CD4-positive, CD25-positive, alpha-beta regulatory T cell (primary cell): Measurements from ENCODE around the gene CYTH4. TPM values are rescaled to one million over a fixed set of nuclear protein-coding genes. Genes with fewer than 3 reads are reported as not detected.
A peak's percentile ranks its signal among the peaks of the same experiment; 100 is the strongest.

Experiments used
- ATAC-seq, 2 donors: fragments of 150-1000 bp; cut with Tn5 transposase; one replicate each; pipeline ENCODE4 v1.10.0; 2021; ENCODE audit warnings: low read depth in 2 of 2, moderate number of reproducible peaks in 2 of 2, moderate library complexity in 1 of 2
- DNase-seq, 3 donors: peaks; one replicate each; pipeline versions ENCODE4 v3.0.0 to v3.0.0-alpha.2; 2012 to 2022; ENCODE audit warnings: mixed read lengths in 1 of 3
- H3K27ac ChIP-seq: one replicate; pipeline ENCODE4 v1.7.0; 2013; ENCODE audit warnings: mild to moderate bottlenecking, low read length; ENCODE audit not compliant: insufficient read depth, poor library complexity, severe bottlenecking
- H3K27me3 ChIP-seq: one replicate; pipeline ENCODE4 v1.7.0; 2013; ENCODE audit warnings: low read length; ENCODE audit not compliant: control insufficient read depth, insufficient read depth
- H3K36me3 ChIP-seq: one replicate; pipeline ENCODE4 v1.7.0; 2013; ENCODE audit warnings: mild to moderate bottlenecking, low read length, moderate library complexity; ENCODE audit not compliant: control insufficient read depth, insufficient read depth
- H3K4me1 ChIP-seq: 2 replicates; pipeline ENCODE4 v1.7.0; 2013; ENCODE audit warnings: mild to moderate bottlenecking, low read length; ENCODE audit not compliant: insufficient read depth, control insufficient read depth, poor library complexity, severe bottlenecking
- H3K4me3 ChIP-seq: one replicate; pipeline ENCODE4 v1.7.0; 2013; ENCODE audit warnings: low read depth, mild to moderate bottlenecking, low read length, moderate library complexity
- H3K9me3 ChIP-seq, 2 experiments: 1 replicate in 1 of 2; 2 replicates in 1 of 2; pipeline ENCODE4 v1.7.0; 2013; ENCODE audit warnings: low read length in 2 of 2, mild to moderate bottlenecking in 1 of 2, moderate library complexity in 1 of 2; ENCODE audit not compliant: control insufficient read depth in 2 of 2
- H3K27ac Mint-ChIP-seq, 3 donors: one replicate each; pipeline ENCODE4 v1.8.0; 2020 to 2022; ENCODE audit warnings: mild to moderate bottlenecking in 3 of 3, mixed read lengths in 3 of 3, moderate library complexity in 2 of 3
- H3K27me3 Mint-ChIP-seq: one replicate; pipeline ENCODE4 v1.8.0; 2022; ENCODE audit warnings: mild to moderate bottlenecking, mixed read lengths
- H3K36me3 Mint-ChIP-seq: one replicate; pipeline ENCODE4 v1.8.0; 2020; ENCODE audit warnings: mixed read lengths
- H3K4me1 Mint-ChIP-seq, 4 donors: one replicate each; pipeline ENCODE4 v1.8.0; 2020 to 2022; ENCODE audit warnings: mixed read lengths in 4 of 4, mild to moderate bottlenecking in 1 of 4
- H3K4me3 Mint-ChIP-seq, 4 donors: one replicate each; pipeline ENCODE4 v1.8.0; 2020 to 2022; ENCODE audit warnings: mild to moderate bottlenecking in 4 of 4, mixed read lengths in 4 of 4, moderate library complexity in 3 of 4
- H3K9me3 Mint-ChIP-seq, 7 donors: one replicate each; pipeline ENCODE4 v1.8.0; 2020 to 2022; ENCODE audit warnings: mixed read lengths in 7 of 7, mild to moderate bottlenecking in 3 of 7, moderate library complexity in 2 of 7
- polyA plus RNA-seq, 4 donors: library from polyadenylated mRNA; unstranded; fragments of 300-500 nt; fragmentation: Illumina TruSeq; gene quantifications; one replicate each; pipeline ENCODE4 v1.2.3, GENCODE V29; 2021
- total RNA-seq: library from RNA; stranded (reverse); gene quantifications from one replicate; pipeline ENCODE4 v1.2.3, GENCODE V29; 2022

Gene CYTH4
- total and polyA plus RNA-seq, 5 donors from 2014 or later, result 47.4 to 153 (median 49.9) TPM

DNA sequence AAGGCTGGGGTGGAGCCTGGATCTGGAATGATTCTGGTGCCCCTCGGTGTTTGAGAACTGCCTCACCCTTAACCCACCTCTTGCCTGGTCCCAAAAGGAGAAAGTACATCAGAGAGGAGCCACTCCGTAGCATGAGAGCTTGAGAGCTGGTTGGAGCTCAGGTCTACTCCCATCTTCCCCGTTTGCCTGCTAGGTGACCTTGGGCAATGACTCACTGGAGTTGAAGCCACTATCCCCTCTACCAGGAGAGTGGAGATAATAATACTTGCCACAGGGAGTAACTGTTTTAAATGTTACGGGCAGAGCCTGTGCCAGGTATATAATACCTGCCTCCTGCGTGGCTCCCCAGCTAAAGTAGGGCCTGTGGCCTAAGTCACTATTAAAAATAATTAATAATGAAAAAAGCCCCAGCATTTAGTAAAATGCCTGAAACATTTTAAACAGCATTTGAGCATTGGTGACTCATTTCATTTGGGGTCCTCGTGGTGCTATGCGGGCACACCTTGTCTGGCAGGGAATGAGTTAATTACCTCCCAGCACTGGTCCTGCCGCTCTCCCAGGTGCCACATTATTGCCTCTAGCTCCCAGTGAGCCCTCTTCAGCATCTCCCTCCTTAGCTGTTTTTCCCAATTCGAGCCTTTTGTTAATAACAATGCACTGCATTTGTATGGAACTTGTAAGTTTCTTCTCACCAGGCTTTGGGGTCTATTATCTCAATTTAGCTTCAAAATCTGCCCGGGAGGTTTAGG, 22.5 kb downstream of the CYTH4 start:
- peaks cover 40% of the 10 kb centered on the region for H3K36me3 ChIP-seq
- Mint-ChIP-seq H3K9me3 (peaks cover 0 to 2% (median 0%) of the 10 kb centered on the region in 7 donors), H3K4me3 (peak overlapping the region in 1 of 4 donors; percentile 74), H3K27ac (peak overlapping the region; percentile 78 to 98 (median 98)), H3K4me1 (peaks cover 19 to 92% (median 71%) of the 10 kb centered on the region in 4 donors), H3K36me3 (peaks cover 51% of the 10 kb centered on the region), H3K27me3 (no peaks in the 10 kb centered on the region)
- no peak for ATAC-seq
- peaks cover 89% of the 10 kb centered on the region for H3K4me1 ChIP-seq
- no peaks in the 10 kb centered on the region for H3K27me3 ChIP-seq
- no peak for DNase-seq
- H3K9me3 ChIP-seq, result no peaks in the 10 kb centered on the region
- H3K4me3 ChIP-seq, result no peak overlapping the region
- H3K27ac ChIP-seq, result peak overlapping the region; percentile 94

DNA sequence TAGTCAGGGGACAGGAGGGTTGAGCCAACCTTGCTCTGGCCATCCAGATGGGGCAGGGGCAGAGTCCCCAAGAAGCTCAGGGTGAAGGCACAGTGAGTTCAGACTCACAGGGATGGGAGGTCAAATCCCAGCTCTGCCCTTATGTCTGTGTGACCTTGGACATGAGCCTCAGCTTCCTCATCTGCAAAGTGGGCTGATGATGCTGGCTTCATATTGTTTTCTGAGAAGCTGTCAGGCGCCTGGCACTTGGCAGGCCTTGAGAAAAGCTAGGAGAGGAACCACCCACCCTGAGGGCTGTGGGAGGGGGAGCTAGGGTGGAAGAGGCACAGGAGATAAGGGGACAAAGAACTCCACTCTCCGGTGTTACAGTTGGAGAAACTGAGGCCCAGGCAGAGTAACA, 23.6 kb downstream of the CYTH4 start:
- peak overlapping the region; percentile 40 to 86 (median 58) for H3K4me3 Mint-ChIP-seq
- no peaks in the 10 kb centered on the region for H3K9me3 ChIP-seq
- ATAC-seq (no peak), DNase-seq (no peak)
- H3K27ac Mint-ChIP-seq, result peak overlapping the region; percentile 98
- no peak overlapping the region for H3K4me3 ChIP-seq
- H3K36me3 Mint-ChIP-seq, result peaks cover 54% of the 10 kb centered on the region
- peaks cover 89% of the 10 kb centered on the region for H3K4me1 ChIP-seq
- H3K27me3 Mint-ChIP-seq, result no peaks in the 10 kb centered on the region
- H3K27ac ChIP-seq, result peak overlapping the region; percentile 94
- H3K4me1 Mint-ChIP-seq, result peaks cover 16 to 92% (median 69%) of the 10 kb centered on the region in 4 donors
- peaks cover 0 to 2% (median 0%) of the 10 kb centered on the region in 7 donors for H3K9me3 Mint-ChIP-seq
- no peaks in the 10 kb centered on the region for H3K27me3 ChIP-seq
- peaks cover 48% of the 10 kb centered on the region for H3K36me3 ChIP-seq

GRCh38 chr22:37306494-37306829, 24.2 kb downstream of the CYTH4 start:
- H3K4me3 ChIP-seq, result peak overlapping the region; percentile 76
- Mint-ChIP-seq H3K4me3 (peak overlapping the region; percentile 74 to 91 (median 83)), H3K27ac (peak overlapping the region; percentile 98), H3K36me3 (peaks cover 52% of the 10 kb centered on the region), H3K27me3 (no peaks in the 10 kb centered on the region), H3K4me1 (peaks cover 14 to 90% (median 64%) of the 10 kb centered on the region in 4 donors), H3K9me3 (peaks cover 0 to 2% (median 0%) of the 10 kb centered on the region in 7 donors)
- ATAC-seq, result no peak
- peak overlapping the region; percentile 94 for H3K27ac ChIP-seq
- no peaks in the 10 kb centered on the region for H3K27me3 ChIP-seq
- H3K4me1 ChIP-seq, result peaks cover 89% of the 10 kb centered on the region
- peaks cover 54% of the 10 kb centered on the region for H3K36me3 ChIP-seq
- no peaks in the 10 kb centered on the region for H3K9me3 ChIP-seq
- DNase-seq, result no peak

GRCh38 chr22:37308385-37309200, 26.3 kb downstream of the CYTH4 start:
- DNase-seq, result no peak
- Mint-ChIP-seq H3K4me3 (peak overlapping the region; percentile 74 to 91 (median 83)), H3K27ac (peak overlapping the region; percentile 98), H3K36me3 (peaks cover 38% of the 10 kb centered on the region), H3K4me1 (peaks cover 14 to 85% (median 53%) of the 10 kb centered on the region in 4 donors), H3K27me3 (no peaks in the 10 kb centered on the region), H3K9me3 (peaks cover 0 to 2% (median 0%) of the 10 kb centered on the region in 7 donors)
- no peaks in the 10 kb centered on the region for H3K9me3 ChIP-seq
- H3K27ac ChIP-seq, result peak overlapping the region; percentile 94
- peaks cover 78% of the 10 kb centered on the region for H3K4me1 ChIP-seq
- peaks cover 50% of the 10 kb centered on the region for H3K36me3 ChIP-seq
- ATAC-seq, result no peak
- no peaks in the 10 kb centered on the region for H3K27me3 ChIP-seq
- H3K4me3 ChIP-seq, result peak overlapping the region; percentile 76

- Mint-ChIP-seq H3K4me1 (peaks cover 14 to 84% (median 51%) of the 10 kb centered on the region in 4 donors), H3K27me3 (no peaks in the 10 kb centered on the region), H3K4me3 (peak overlapping the region; percentile 27 to 84 (median 59)), H3K9me3 (peaks cover 0 to 2% (median 0%) of the 10 kb centered on the region in 7 donors), H3K36me3 (peaks cover 33% of the 10 kb centered on the region), H3K27ac (peak overlapping the region; percentile 93 to 98 (median 96))
- H3K27me3 ChIP-seq, result no peaks in the 10 kb centered on the region
- ATAC-seq (peak; percentile 68 to 69), DNase-seq (peak in 2 of 3 donors; percentile 70 to 88)
- H3K4me1 ChIP-seq, result peaks cover 75% of the 10 kb centered on the region
- peaks cover 50% of the 10 kb centered on the region for H3K36me3 ChIP-seq
- H3K27ac ChIP-seq, result peak overlapping the region; percentile 71
- H3K9me3 ChIP-seq, result no peaks in the 10 kb centered on the region
- H3K4me3 ChIP-seq, result peak overlapping the region; percentile 55
Measured at GRCh38 chr22:37309211-37310074, 27.1 kb downstream of the CYTH4 start.

GRCh38 chr22:37310075-37310606, 27.8 kb downstream of the CYTH4 start:
- peaks cover 14 to 86% (median 51%) of the 10 kb centered on the region in 4 donors for H3K4me1 Mint-ChIP-seq
- peaks cover 30% of the 10 kb centered on the region for H3K36me3 Mint-ChIP-seq
- H3K36me3 ChIP-seq, result peaks cover 45% of the 10 kb centered on the region

More at GRCh38 chr22:37310075-37310606, 27.8 kb downstream of the CYTH4 start:
- peaks cover 0 to 2% (median 0%) of the 10 kb centered on the region in 7 donors for H3K9me3 Mint-ChIP-seq
- H3K4me3 ChIP-seq, result no peak overlapping the region
- H3K27me3 Mint-ChIP-seq, result no peaks in the 10 kb centered on the region
- H3K27me3 ChIP-seq, result no peaks in the 10 kb centered on the region
- H3K4me1 ChIP-seq, result peaks cover 75% of the 10 kb centered on the region
- H3K27ac ChIP-seq, result peak overlapping the region; percentile 71
- peak overlapping the region; percentile 75 to 98 (median 93) for H3K27ac Mint-ChIP-seq
- DNase-seq (no peak), ATAC-seq (no peak)
- H3K9me3 ChIP-seq, result no peaks in the 10 kb centered on the region
- H3K4me3 Mint-ChIP-seq, result peak overlapping the region in 3 of 4 donors; percentile 38 to 84 (median 80)
